ENCODE results near the gene HTR2A.

DNA sequence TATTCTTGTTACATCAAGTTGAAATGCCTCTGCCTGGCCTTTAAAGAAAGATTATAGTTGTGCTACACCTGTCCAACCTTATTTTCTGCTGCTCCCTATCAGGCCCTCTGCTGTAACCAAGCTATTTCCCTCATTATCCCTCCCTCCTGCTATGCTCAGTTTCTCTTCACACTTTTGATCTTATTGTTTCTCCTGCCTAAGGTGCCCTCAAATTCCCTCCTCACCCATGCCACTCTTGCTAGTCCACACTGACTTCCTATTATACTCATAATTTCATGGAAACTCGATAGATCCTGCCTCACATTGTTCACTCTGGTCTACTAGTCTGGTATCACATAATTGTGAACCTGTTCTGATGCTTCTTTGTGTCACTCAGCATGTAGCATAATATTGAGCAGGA is 80.5 kb downstream of the HTR2A start:
- TF ChIP-seq, protein P1, sequence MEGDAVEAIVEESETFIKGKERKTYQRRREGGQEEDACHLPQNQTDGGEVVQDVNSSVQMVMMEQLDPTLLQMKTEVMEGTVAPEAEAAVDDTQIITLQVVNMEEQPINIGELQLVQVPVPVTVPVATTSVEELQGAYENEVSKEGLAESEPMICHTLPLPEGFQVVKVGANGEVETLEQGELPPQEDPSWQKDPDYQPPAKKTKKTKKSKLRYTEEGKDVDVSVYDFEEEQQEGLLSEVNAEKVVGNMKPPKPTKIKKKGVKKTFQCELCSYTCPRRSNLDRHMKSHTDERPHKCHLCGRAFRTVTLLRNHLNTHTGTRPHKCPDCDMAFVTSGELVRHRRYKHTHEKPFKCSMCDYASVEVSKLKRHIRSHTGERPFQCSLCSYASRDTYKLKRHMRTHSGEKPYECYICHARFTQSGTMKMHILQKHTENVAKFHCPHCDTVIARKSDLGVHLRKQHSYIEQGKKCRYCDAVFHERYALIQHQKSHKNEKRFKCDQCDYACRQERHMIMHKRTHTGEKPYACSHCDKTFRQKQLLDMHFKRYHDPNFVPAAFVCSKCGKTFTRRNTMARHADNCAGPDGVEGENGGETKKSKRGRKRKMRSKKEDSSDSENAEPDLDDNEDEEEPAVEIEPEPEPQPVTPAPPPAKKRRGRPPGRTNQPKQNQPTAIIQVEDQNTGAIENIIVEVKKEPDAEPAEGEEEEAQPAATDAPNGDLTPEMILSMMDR (IDR thresholded peaks at IDR 0.05): no peak
- TF ChIP-seq POLR2AphosphoS5 (IDR thresholded peaks at IDR 0.05; ENCODE audit: low read depth, low read length) (no peak), SIN3A (IDR thresholded peaks at IDR 0.05; ENCODE audit: borderline replicate concordance, insufficient read depth, low read depth, low read length) (no peak)
- TF ChIP-seq, protein P2, sequence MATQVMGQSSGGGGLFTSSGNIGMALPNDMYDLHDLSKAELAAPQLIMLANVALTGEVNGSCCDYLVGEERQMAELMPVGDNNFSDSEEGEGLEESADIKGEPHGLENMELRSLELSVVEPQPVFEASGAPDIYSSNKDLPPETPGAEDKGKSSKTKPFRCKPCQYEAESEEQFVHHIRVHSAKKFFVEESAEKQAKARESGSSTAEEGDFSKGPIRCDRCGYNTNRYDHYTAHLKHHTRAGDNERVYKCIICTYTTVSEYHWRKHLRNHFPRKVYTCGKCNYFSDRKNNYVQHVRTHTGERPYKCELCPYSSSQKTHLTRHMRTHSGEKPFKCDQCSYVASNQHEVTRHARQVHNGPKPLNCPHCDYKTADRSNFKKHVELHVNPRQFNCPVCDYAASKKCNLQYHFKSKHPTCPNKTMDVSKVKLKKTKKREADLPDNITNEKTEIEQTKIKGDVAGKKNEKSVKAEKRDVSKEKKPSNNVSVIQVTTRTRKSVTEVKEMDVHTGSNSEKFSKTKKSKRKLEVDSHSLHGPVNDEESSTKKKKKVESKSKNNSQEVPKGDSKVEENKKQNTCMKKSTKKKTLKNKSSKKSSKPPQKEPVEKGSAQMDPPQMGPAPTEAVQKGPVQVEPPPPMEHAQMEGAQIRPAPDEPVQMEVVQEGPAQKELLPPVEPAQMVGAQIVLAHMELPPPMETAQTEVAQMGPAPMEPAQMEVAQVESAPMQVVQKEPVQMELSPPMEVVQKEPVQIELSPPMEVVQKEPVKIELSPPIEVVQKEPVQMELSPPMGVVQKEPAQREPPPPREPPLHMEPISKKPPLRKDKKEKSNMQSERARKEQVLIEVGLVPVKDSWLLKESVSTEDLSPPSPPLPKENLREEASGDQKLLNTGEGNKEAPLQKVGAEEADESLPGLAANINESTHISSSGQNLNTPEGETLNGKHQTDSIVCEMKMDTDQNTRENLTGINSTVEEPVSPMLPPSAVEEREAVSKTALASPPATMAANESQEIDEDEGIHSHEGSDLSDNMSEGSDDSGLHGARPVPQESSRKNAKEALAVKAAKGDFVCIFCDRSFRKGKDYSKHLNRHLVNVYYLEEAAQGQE (IDR thresholded peaks at IDR 0.05; ENCODE audit: insufficient read depth in 1 of 2, low read depth in 2 of 2, low read length in 1 of 2): no peak
